ENCODE data around the gene GAB1. TPM values are rescaled to one million over a fixed set of nuclear protein-coding genes. Genes with fewer than 3 reads are reported as not detected.

The GAB1 gene
- total RNA-seq, 1 experiment from 2014 or later, result 5.9 TPM

GRCh38 chr4:143400082-143400481 is 63.4 kb downstream of the GAB1 start:
- Mint-ChIP-seq H3K4me3 (ENCODE audit: unreplicated experiment) (no peak overlapping the region), H3K27ac (ENCODE audit: low read depth, unreplicated experiment) (no peak overlapping the region), H3K36me3 (ENCODE audit: insufficient read depth, unreplicated experiment) (no peaks in the 10 kb centered on the region), H3K4me1 (ENCODE audit: insufficient read depth, unreplicated experiment) (peaks cover 13% of the 10 kb centered on the region), H3K9me3 (ENCODE audit: unreplicated experiment) (no peaks in the 10 kb centered on the region), H3K27me3 (ENCODE audit: insufficient read depth, unreplicated experiment) (no peaks in the 10 kb centered on the region)
- ChIA-PET CTCF (interaction anchor here (0.5 to 2.1 kb wide), 8 partner anchors 8 to 189 kb away, joined by 4 to 9 read pairs (median 4); no protein-coding TSS in a partner anchor), POLR2A (no interaction called here)
- BruUV-seq (replicated peaks), result no TSS peak
- intact Hi-C loops (cut with micrococcal nuclease), result no loop called here
- no peak for TF ChIP-seq CTCF (IDR thresholded peaks at IDR 0.05; ENCODE audit: unreplicated experiment)
- DNase-seq (ENCODE audit: unreplicated experiment), result no peak

- H3K36me3 Mint-ChIP-seq (ENCODE audit: insufficient read depth, unreplicated experiment), result no peaks in the 10 kb centered on the region
- no peak overlapping the region for H3K27ac Mint-ChIP-seq (ENCODE audit: low read depth, unreplicated experiment)
- no TSS peak for BruUV-seq (replicated peaks)
- intact Hi-C loops (cut with micrococcal nuclease), result no loop called here
- TF ChIP-seq CTCF (IDR thresholded peaks at IDR 0.05; ENCODE audit: unreplicated experiment), result no peak
- H3K27me3 Mint-ChIP-seq (ENCODE audit: insufficient read depth, unreplicated experiment), result no peaks in the 10 kb centered on the region
- POLR2A ChIA-PET, result interaction anchor here (1.2 to 1.3 kb wide), 2 partner anchors 13 to 66 kb away, joined by 3 read pairs; partner anchors contain the start of gene GAB1
- no peak for DNase-seq (ENCODE audit: unreplicated experiment)
- H3K4me3 Mint-ChIP-seq (ENCODE audit: unreplicated experiment), result no peak overlapping the region
- no peaks in the 10 kb centered on the region for H3K9me3 Mint-ChIP-seq (ENCODE audit: unreplicated experiment)
- H3K4me1 Mint-ChIP-seq (ENCODE audit: insufficient read depth, unreplicated experiment), result peaks cover 15% of the 10 kb centered on the region
- CTCF ChIA-PET, result interaction anchor here (0.6 to 1.5 kb wide), 3 partner anchors 13 to 471 kb away, joined by 4 read pairs; no protein-coding TSS in a partner anchor
Observed at GRCh38 chr4:143402776-143403552, 66.3 kb downstream of the GAB1 start.

GRCh38 chr4:143403553-143403820 is 66.8 kb downstream of the GAB1 start:
- intact Hi-C loops (cut with micrococcal nuclease), result no loop called here
- H3K4me3 Mint-ChIP-seq (ENCODE audit: unreplicated experiment), result no peak overlapping the region
- H3K4me1 Mint-ChIP-seq (ENCODE audit: insufficient read depth, unreplicated experiment), result peaks cover 15% of the 10 kb centered on the region
- no peak overlapping the region for H3K27ac Mint-ChIP-seq (ENCODE audit: low read depth, unreplicated experiment)
- no peaks in the 10 kb centered on the region for H3K9me3 Mint-ChIP-seq (ENCODE audit: unreplicated experiment)
- TF ChIP-seq CTCF (IDR thresholded peaks at IDR 0.05; ENCODE audit: unreplicated experiment), result no peak
- DNase-seq (ENCODE audit: unreplicated experiment), result no peak
- no TSS peak for BruUV-seq (replicated peaks)
- ChIA-PET POLR2A (interaction anchor here (1.2 to 1.3 kb wide), 2 partner anchors 14 to 67 kb away, joined by 3 read pairs; partner anchors contain the start of gene GAB1), CTCF (interaction anchor here (0.6 to 1.4 kb wide), 2 partner anchors 201 to 470 kb away, joined by 4 read pairs; no protein-coding TSS in a partner anchor)
- H3K27me3 Mint-ChIP-seq (ENCODE audit: insufficient read depth, unreplicated experiment), result no peaks in the 10 kb centered on the region
- H3K36me3 Mint-ChIP-seq (ENCODE audit: insufficient read depth, unreplicated experiment), result no peaks in the 10 kb centered on the region

DNA sequence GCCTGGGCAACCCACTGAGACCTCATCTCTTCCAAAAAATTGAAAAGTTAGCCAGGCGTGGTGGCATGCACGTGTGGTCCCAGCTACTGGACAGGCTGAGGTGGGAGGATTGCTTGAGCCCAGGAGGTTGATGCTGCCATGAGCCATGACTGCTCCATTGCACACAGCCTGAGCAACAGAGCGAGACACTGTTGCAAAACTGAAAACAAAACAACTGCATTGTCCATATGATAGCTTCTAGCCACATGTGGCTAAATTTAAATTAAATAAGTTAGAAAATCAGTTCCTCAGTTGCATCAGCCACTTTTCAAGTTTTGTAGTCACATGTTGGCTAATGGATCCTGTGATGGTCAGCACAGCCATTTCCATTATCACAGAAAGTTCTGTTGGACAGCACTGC is 67.9 kb downstream of the GAB1 start:
- peak; percentile 8 for DNase-seq (ENCODE audit: unreplicated experiment)
- CTCF ChIA-PET, result interaction anchor here (0.5 kb wide), 1 partner anchor 95 kb away, joined by 3 read pairs; no protein-coding TSS in a partner anchor
- Mint-ChIP-seq H3K4me3 (ENCODE audit: unreplicated experiment) (no peak overlapping the region), H3K9me3 (ENCODE audit: unreplicated experiment) (no peaks in the 10 kb centered on the region), H3K36me3 (ENCODE audit: insufficient read depth, unreplicated experiment) (no peaks in the 10 kb centered on the region), H3K4me1 (ENCODE audit: insufficient read depth, unreplicated experiment) (peaks cover 15% of the 10 kb centered on the region), H3K27ac (ENCODE audit: low read depth, unreplicated experiment) (no peak overlapping the region), H3K27me3 (ENCODE audit: insufficient read depth, unreplicated experiment) (no peaks in the 10 kb centered on the region)
- intact Hi-C loops (cut with micrococcal nuclease), result no loop called here
- no peak for TF ChIP-seq CTCF (IDR thresholded peaks at IDR 0.05; ENCODE audit: unreplicated experiment)
- no TSS peak for BruUV-seq (replicated peaks)
- POLR2A ChIA-PET, result interaction anchor here (0.7 kb wide), 2 partner anchors 65 to 636 kb away, joined by 3 read pairs; no protein-coding TSS in a partner anchor

All from MCF 10A (cell line).